Bone marrow (tissue), 2 donors: Measurements from ENCODE around the gene DLG2.
"Not testable (repeated sequence)": the region's sequence is repeated elsewhere in the genome, so short reads cannot be mapped to it uniquely, and the experiment has no call there.

Experiments
- DNase-seq, 2 donors: peaks; one replicate each; lab custom pipeline; 2025; lab: John Stamatoyannopoulos, UW

Gene DLG2

GRCh38 chr11:83641511-83641910 is 1985.6 kb downstream of the DLG2 start:
- DNase-seq, result no peak

- no peak for DNase-seq
Measured at GRCh38 chr11:83639995-83640758, 1987.0 kb downstream of the DLG2 start.

GRCh38 chr11:83635166-83635565 is 1992.0 kb downstream of the DLG2 start:
- no peak for DNase-seq

GRCh38 chr11:83630211-83630610 is 1996.9 kb downstream of the DLG2 start:
- DNase-seq, result no peak

GRCh38 chr11:83629775-83630174 is 1997.4 kb downstream of the DLG2 start:
- no peak for DNase-seq

- DNase-seq, result no peak
Measured at GRCh38 chr11:83628622-83629355, 1998.4 kb downstream of the DLG2 start.

GRCh38 chr11:83625336-83625735 is 2001.8 kb downstream of the DLG2 start:
- DNase-seq, result no peak

- DNase-seq, result no peak
Measured at GRCh38 chr11:83617671-83618070, 2009.5 kb downstream of the DLG2 start.

- no peak for DNase-seq
Measured at GRCh38 chr11:83613767-83614121, 2013.4 kb downstream of the DLG2 start.

GRCh38 chr11:83612891-83613766 is 2014.0 kb downstream of the DLG2 start:
- DNase-seq, result no peak

GRCh38 chr11:83611600-83611999 is 2015.5 kb downstream of the DLG2 start:
- no peak for DNase-seq

- DNase-seq, result no peak
Measured at GRCh38 chr11:83611031-83611430, 2016.1 kb downstream of the DLG2 start.

- no peak for DNase-seq
Measured at GRCh38 chr11:83609191-83609590, 2018.0 kb downstream of the DLG2 start.

- no peak for DNase-seq
Measured at GRCh38 chr11:83608571-83608970, 2018.6 kb downstream of the DLG2 start.

GRCh38 chr11:83601914-83602527 is 2025.1 kb downstream of the DLG2 start:
- DNase-seq, result no peak

GRCh38 chr11:83601201-83601913 is 2025.8 kb downstream of the DLG2 start:
- DNase-seq, result no peak

- no peak for DNase-seq
Measured at GRCh38 chr11:83600661-83601060, 2026.5 kb downstream of the DLG2 start.

- DNase-seq, result no peak
Measured at GRCh38 chr11:83599066-83599465, 2028.1 kb downstream of the DLG2 start.

GRCh38 chr11:83587797-83588196 is 2039.3 kb downstream of the DLG2 start:
- not testable (repeated sequence) for DNase-seq

- no peak for DNase-seq
Measured at GRCh38 chr11:83583757-83584366, 2043.3 kb downstream of the DLG2 start.

- DNase-seq, result no peak
Measured at GRCh38 chr11:83574519-83574918, 2052.6 kb downstream of the DLG2 start.
